K562 (cell line): Measurements from ENCODE around the gene BPIFB2. TPM values are rescaled to one million over a fixed set of nuclear protein-coding genes. Genes with fewer than 3 reads are reported as not detected.

Experiments used
- ATAC-seq: fragments of 200-7000 bp; cut with Tn5 transposase; 3 replicates; pipeline ENCODE4 v1.9.1; 2020; ENCODE audit warnings: moderate library complexity
- BruUV-seq: library from RNA; stranded (reverse); fragments of 400-500 nt; replicated peaks from 2 replicates; lab custom pipeline; 2021; lab: Mats Ljungman, UMichigan
- CTCF ChIA-PET: fragments of 300-600 bp; formaldehyde crosslinking; extraction: SDS; loops from one replicate; lab custom pipeline; 2021; ENCODE audit warnings: low intra/inter-chr PET ratio; lab: Yijun Ruan, JAX
- POLR2A ChIA-PET: fragments of 300-600, 350-650 bp; sonication (Branson Sonifier 250); formaldehyde crosslinking; extraction: SDS; loops from one replicate; lab custom pipeline; 2021; ENCODE audit warnings: antibody characterized with exemption, inconsistent platforms; lab: Yijun Ruan, JAX
- DNase-seq, 4 experiments: peaks; one replicate each; pipeline versions ENCODE4 v3.0.0 to v3.0.0-alpha.2; 2011 to 2018; ENCODE audit warnings: low spot score in 3 of 4, mixed read lengths in 3 of 4; ENCODE audit errors: extremely low read depth in 1 of 4
- FAIRE-seq: peaks from 2 replicates; lab custom pipeline; 2011; peaks lifted over from hg19 to GRCh38; lab: Jason Lieb, UNC
- H2AFZ ChIP-seq: 2 replicates; pipeline ENCODE4 v1.6.0; 2011; ENCODE audit warnings: low read depth, low read length, control low read depth, inconsistent platforms
- H3K27ac ChIP-seq: fragments of 200-600 bp; 3 replicates; pipeline ENCODE4 v1.8.0; 2011; ENCODE audit warnings: low read depth, mild to moderate bottlenecking, control low read depth, inconsistent platforms, low read length, moderate library complexity, mixed read lengths; ENCODE audit errors: extremely low read depth
- H3K27me3 ChIP-seq, 2 experiments: fragments of 300-600 bp in 1 of 2; 2 replicates in 1 of 2; 3 replicates in 1 of 2; pipeline versions ENCODE4 v1.6.0 to v1.8.0; 2011; ENCODE audit warnings: inconsistent platforms in 2 of 2, low read length in 2 of 2, mild to moderate bottlenecking in 1 of 2, mixed read lengths in 1 of 2, moderate library complexity in 1 of 2; ENCODE audit not compliant: control insufficient read depth in 2 of 2, insufficient read depth in 2 of 2
- H3K36me3 ChIP-seq: fragments of 300-600 bp; 3 replicates; pipeline ENCODE4 v1.8.0; 2011; ENCODE audit warnings: mild to moderate bottlenecking, low read length, inconsistent platforms; ENCODE audit not compliant: control insufficient read depth, insufficient read depth
- H3K4me1 ChIP-seq, 2 experiments: fragments of 200-600 bp in 1 of 2; replicated peaks in 1 of 2; 2 replicates in 1 of 2; 3 replicates in 1 of 2; pipeline versions ENCODE4 v1.5.1 to v1.8.0; 2011; ENCODE audit warnings: inconsistent platforms in 2 of 2, low read length in 2 of 2, mild to moderate bottlenecking in 1 of 2, mixed read lengths in 1 of 2, moderate library complexity in 1 of 2; ENCODE audit not compliant: control insufficient read depth in 2 of 2, insufficient read depth in 2 of 2
- H3K4me2 ChIP-seq: 2 replicates; pipeline ENCODE4 v1.6.1; 2011; ENCODE audit warnings: low read length, control low read depth, inconsistent platforms, mixed read lengths; ENCODE audit not compliant: insufficient read depth
- H3K4me3 ChIP-seq: fragments of 200-600 bp; sonication (generic), shearing (Covaris generic); 2 replicates; pipeline ENCODE4 v1.5.1; 2016; ENCODE audit warnings: control low read depth, inconsistent platforms
- H3K79me2 ChIP-seq: fragments of 200-600 bp; 3 replicates; pipeline ENCODE4 v1.8.0; 2011; ENCODE audit warnings: low read length, inconsistent platforms; ENCODE audit not compliant: control insufficient read depth, insufficient read depth
- H3K9ac ChIP-seq, 2 experiments: 2 replicates each; pipeline versions ENCODE4 v1.6.0 to v1.6.1; 2011; ENCODE audit warnings: low read depth in 2 of 2, low read length in 2 of 2, control low read depth in 1 of 2, inconsistent platforms in 1 of 2, mild to moderate bottlenecking in 1 of 2, mixed read lengths in 1 of 2; ENCODE audit not compliant: insufficient read depth in 1 of 2
- H3K9me1 ChIP-seq: one replicate; pipeline ENCODE4 v1.6.0; 2011; ENCODE audit warnings: inconsistent platforms, mild to moderate bottlenecking, low read length, moderate library complexity; ENCODE audit not compliant: control insufficient read depth, insufficient read depth
- H3K9me3 ChIP-seq: replicated peaks from 2 replicates; pipeline ENCODE4 v1.5.1; 2011; ENCODE audit warnings: low read depth, low read length, inconsistent platforms; ENCODE audit not compliant: control insufficient read depth, insufficient read depth
- H4K20me1 ChIP-seq: replicated peaks from 2 replicates; pipeline ENCODE4 v1.6.1; 2011; ENCODE audit warnings: low read length, inconsistent platforms, mixed read lengths; ENCODE audit not compliant: control insufficient read depth, insufficient read depth
- DLX4 ChIP-seq: fragments of 250-450 bp; sonication (Bioruptor Pico); IDR thresholded peaks from 2 replicates; pipeline ENCODE4 v1.6.1; 2021; ENCODE audit warnings: mild to moderate bottlenecking
- E2F3 ChIP-seq: fragments of 250-450 bp; sonication (Bioruptor Pico); IDR thresholded peaks from 2 replicates; pipeline ENCODE4 v1.4.0; 2020; ENCODE audit warnings: mild to moderate bottlenecking
- ELK3 ChIP-seq: fragments of 450-650 bp; formaldehyde crosslinking; IDR thresholded peaks from 2 replicates; pipeline ENCODE4 v1.4.0; 2020; ENCODE audit warnings: mild to moderate bottlenecking
- ILF3 ChIP-seq: fragments of 450-650 bp; IDR thresholded peaks from 2 replicates; pipeline ENCODE4 v1.6.1; 2018; ENCODE audit warnings: antibody characterized with exemption, mild to moderate bottlenecking, moderate library complexity, borderline replicate concordance
- MGA ChIP-seq: fragments of 450-650 bp; IDR thresholded peaks from 2 replicates; pipeline ENCODE4 v1.6.1; 2016; ENCODE audit warnings: mild to moderate bottlenecking, moderate library complexity
- STAG1 ChIP-seq: sonication (generic); formaldehyde crosslinking; IDR thresholded peaks from 2 replicates; pipeline ENCODE4 v1.5.0; 2020; ENCODE audit warnings: missing genetic modification reagents, borderline replicate concordance
- TEAD4 ChIP-seq, 2 experiments: sonication (generic) in 1 of 2; formaldehyde crosslinking in 1 of 2; IDR thresholded peaks; 2 replicates each; pipeline versions ENCODE4 v1.6.1 to v1.8.0; 2012 to 2022; ENCODE audit warnings: borderline replicate concordance in 1 of 2, inconsistent platforms in 1 of 2, low read length in 1 of 2, mild to moderate bottlenecking in 1 of 2, missing genetic modification reagents in 1 of 2
- ZFX ChIP-seq: sonication (generic); formaldehyde crosslinking; IDR thresholded peaks from 2 replicates; pipeline ENCODE4 v1.8.0; 2022; ENCODE audit warnings: mild to moderate bottlenecking, missing genetic modification reagents, moderate library complexity
- ZNF133 ChIP-seq: fragments of 250-450 bp; sonication (Bioruptor Pico); IDR thresholded peaks from 2 replicates; pipeline ENCODE4 v1.4.0; 2020; ENCODE audit warnings: mild to moderate bottlenecking
- ZNF75A ChIP-seq: fragments of 450-650 bp; formaldehyde crosslinking; IDR thresholded peaks from 2 replicates; pipeline ENCODE4 v1.4.0; 2020; ENCODE audit warnings: mild to moderate bottlenecking
- WGBS: fragments of 100-300 bp; shearing (Covaris generic); methylation state at CpG from one replicate; pipeline ENCODE4 v1.1.6; 2016; ENCODE audit warnings: low coverage, mixed read lengths; ENCODE audit not compliant: insufficient coverage; ENCODE audit errors: missing lambda C conversion rate; 5-methylcytosine and 5-hydroxymethylcytosine counted together
- in situ Hi-C: fragments of 300-500 bp; cut with MboI; formaldehyde crosslinking; loops from 4 replicates; pipeline ENCODE4 v1.15.0; 2018; ENCODE audit warnings: inconsistent platforms, mixed read lengths
- intact Hi-C: fragments of 100-400 bp; cut with micrococcal nuclease; formaldehyde crosslinking; loops from 2 replicates; pipeline ENCODE4 v1.14.2; 2022
- polyA plus RNA-seq, 8 experiments: library from polyadenylated mRNA; depleted of rRNA in 4 of 8; stranded (reverse) in 5 of 8; unstranded in 3 of 8; fragments of >200 nt; fragmentation: Nextera tagmentation in 2 of 8; fragmentation: Illumina TruSeq in 1 of 8; extraction: Ambion mirVana in 2 of 8; extraction: Trizol in 1 of 8; gene quantifications; 2 replicates each; pipeline versions ENCODE4 v1.2.1 to v1.2.3, GENCODE V29; 2011 to 2014; ENCODE audit warnings: inconsistent platforms in 1 of 8, missing spikeins in 1 of 8
- total RNA-seq, 7 experiments: library from RNA; depleted of rRNA in 6 of 7; stranded (reverse); fragments of >200 nt in 6 of 7; fragmentation: Illumina TruSeq in 2 of 7; extraction: Trizol in 2 of 7; gene quantifications; 2 replicates each; pipeline versions ENCODE4 v1.2.1 to v1.2.3, GENCODE V29; 2011 to 2021; ENCODE audit warnings: low replicate concordance in 1 of 7

Gene BPIFB2
- total and polyA plus RNA-seq, 9 of the 15 experiments (the other 6 are each of a cell fraction or from before 2014, with no cell fraction given): not detected

GRCh38 chr20:33061658-33062028, 54.1 kb downstream of the BPIFB2 start:
- Histone ChIP-seq H3K4me1 (peaks cover 0 to 6% of the 10 kb centered on the region in 2 experiments; a peak in 1 of 5 replicates), H3K27me3 (peaks cover 14 to 71% of the 10 kb centered on the region in 2 experiments; a peak in 4 of 5 replicates), H3K9ac (no peak overlapping the region), H3K9me1 (no peaks in the 10 kb centered on the region), H3K79me2 (no peaks in the 10 kb centered on the region), H3K4me3 (no peak overlapping the region), H3K36me3 (no peaks in the 10 kb centered on the region), H3K27ac (no peak overlapping the region), H4K20me1 (peaks cover 13% of the 10 kb centered on the region), H3K4me2 (no peak overlapping the region), H3K9me3 (no peaks in the 10 kb centered on the region), H2AFZ (no peak overlapping the region)
- no peak for DNase-seq
- FAIRE-seq: no peak
- intact Hi-C loops (no loop called here), in situ Hi-C loops (no loop called here)
- ATAC-seq: no peak
- WGBS: 2% methylated on average over 11 of the region's 14 CpGs
- POLR2A ChIA-PET: no interaction called here
- BruUV-seq: no TSS peak
- CTCF ChIA-PET: no interaction called here
- no peak for TF ChIP-seq ELK3 (CRISPR knock-in tag)
- TF ChIP-seq ZNF75A (CRISPR knock-in tag): no peak
- no peak for TF ChIP-seq MGA
- no peak for TF ChIP-seq E2F3 (CRISPR knock-in tag)
- no peak for TF ChIP-seq ZFX (CRISPR knock-in tag)
- no peak for TF ChIP-seq ILF3
- no peak for TF ChIP-seq TEAD4 (IDR thresholded peaks at IDR 0.05; ENCODE audit: low read length)
- TF ChIP-seq TEAD4 (CRISPR knock-in tag; IDR thresholded peaks at IDR 0.05; ENCODE audit: borderline replicate concordance): no peak
- no peak for TF ChIP-seq STAG1
- TF ChIP-seq ZNF133 (CRISPR knock-in tag): no peak
- no peak for TF ChIP-seq DLX4
